RPMI7951 (cell line): ENCODE data around the gene MATK. TPM values are rescaled to one million over a fixed set of nuclear protein-coding genes. Genes with fewer than 3 reads are reported as not detected.

Experiments
- DNase-seq: peaks from one replicate; pipeline ENCODE4 v3.0.0-alpha.2; 2012; ENCODE audit warnings: low read depth
- total RNA-seq: library from RNA; depleted of rRNA; stranded (reverse); fragments of >200 nt; shearing (Covaris generic); gene quantifications from 2 replicates; pipeline ENCODE4 v1.2.3, GENCODE V29; 2014; rRNA removed

Gene MATK
- total RNA-seq, 1 experiment from 2014 or later = not detected

DNA sequence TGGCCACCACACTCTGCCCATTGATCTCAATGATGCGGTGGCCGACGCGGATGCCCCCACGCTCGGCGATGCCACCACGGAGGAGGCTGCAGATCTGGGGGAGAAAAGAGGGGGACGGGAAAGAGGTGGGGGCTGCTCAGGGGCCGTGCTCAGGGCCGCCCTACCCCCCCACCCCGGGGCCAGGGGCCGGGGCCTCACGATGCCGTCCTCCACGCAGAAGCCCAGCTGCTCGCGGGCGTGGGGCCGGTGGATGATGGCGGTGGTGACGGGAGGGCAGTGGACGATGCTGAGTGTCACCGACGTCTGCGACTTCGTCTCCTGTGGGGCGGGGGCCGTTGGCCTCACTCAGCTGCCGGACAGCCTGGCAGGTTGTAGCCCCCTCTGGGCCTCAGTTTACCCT, 34.9 kb downstream of the MATK start:
- no peak for DNase-seq

DNA sequence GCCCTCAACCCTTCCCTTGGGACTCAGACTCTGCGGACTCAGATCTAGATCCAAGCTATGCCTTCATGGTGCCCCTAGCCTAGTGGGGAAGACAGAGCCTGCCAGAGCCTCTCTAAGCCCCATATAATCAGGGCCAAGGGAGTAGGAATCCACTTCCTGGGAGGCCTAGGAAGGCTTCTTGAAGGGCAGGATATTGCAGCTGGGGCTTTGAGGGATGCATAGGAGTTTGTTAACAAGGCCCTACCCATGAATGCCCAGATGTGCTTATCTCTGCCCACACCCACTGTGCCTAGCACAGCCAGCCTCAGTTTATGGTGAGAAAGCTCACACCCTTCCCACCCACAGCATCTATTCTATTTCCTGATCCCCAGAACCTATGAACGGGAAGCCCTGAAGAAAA, 36.0 kb downstream of the MATK start:
- DNase-seq = no peak

DNA sequence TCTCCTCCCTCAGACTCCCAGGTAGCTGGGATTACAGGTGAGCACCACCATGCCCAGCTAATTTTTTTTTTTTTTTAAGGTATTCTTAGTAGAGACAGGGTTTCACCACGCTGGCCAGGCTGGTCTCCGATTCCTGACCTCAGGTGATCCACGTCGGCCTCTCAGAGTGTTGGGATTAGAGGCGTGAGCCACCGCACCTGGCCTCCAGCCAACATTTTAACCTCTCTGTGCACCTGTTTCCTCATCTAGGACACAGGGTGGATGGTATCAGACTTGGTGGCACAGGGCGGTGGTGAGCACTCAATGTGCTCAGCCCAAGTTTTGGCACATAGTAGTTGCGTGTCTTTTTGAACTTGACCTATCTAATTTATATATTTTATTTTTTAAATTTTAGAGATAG, 37.2 kb downstream of the MATK start:
- DNase-seq = no peak

DNA sequence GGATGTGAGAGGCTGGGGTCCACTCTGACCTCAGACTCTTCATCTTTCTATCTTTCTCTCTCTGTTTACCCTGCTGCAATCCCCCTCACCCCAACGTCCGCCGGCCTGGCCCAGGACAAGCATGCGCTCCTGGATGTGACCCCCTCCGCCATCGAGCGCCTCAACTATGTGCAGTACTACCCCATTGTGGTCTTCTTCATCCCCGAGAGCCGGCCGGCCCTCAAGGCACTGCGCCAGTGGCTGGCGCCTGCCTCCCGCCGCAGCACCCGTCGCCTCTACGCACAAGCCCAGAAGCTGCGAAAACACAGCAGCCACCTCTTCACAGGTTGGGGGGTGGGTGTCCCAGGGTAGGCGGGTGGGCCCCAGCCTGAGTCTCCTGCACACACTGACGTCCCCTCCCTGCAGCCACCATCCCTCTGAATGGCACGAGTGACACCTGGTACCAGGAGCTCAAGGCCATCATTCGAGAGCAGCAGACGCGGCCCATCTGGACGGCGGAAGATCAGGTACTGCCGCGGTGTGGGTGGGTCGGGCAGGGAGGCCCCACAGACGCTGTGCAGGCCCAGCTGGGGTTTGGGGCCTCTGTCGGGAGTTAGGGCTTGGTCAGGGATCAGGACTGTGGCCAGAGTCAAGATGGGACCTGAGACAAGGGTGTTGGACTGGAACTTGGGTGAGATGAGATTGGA, 39.7 kb downstream of the MATK start:
- DNase-seq = no peak

DNA sequence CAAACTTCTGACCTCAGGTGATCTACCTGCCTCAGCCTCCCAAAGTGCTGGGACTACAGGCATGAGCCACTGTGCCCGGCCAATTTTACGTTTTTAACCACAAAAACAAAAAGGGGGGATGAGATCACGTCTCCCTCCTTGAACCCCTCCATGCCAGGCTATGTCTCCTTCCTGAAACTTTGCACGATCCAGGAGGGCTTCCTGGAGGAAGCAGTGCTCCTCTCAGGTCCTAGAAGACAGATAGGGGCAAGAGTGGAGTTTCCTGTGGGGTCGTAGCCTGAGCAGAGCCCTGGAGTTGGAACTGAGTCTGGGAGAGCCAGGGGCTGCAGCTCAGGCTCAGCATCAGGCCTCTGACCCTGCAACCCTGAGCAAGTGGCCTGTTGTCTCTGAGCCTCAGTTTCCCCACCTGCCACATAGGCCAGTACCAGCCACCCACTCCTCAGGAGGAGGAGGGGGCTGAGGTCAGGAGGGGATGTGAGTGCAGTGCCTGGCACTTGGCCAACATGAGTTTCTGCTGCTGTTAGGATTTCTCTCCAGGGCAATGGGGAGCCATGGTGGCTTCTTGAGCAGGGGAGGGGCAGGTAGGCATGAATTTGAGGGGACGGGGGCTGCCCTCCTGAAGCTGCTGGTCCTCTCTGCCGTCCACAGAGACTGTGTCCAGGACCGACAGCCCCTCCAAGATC, 40.7 kb downstream of the MATK start:
- DNase-seq = no peak

DNA sequence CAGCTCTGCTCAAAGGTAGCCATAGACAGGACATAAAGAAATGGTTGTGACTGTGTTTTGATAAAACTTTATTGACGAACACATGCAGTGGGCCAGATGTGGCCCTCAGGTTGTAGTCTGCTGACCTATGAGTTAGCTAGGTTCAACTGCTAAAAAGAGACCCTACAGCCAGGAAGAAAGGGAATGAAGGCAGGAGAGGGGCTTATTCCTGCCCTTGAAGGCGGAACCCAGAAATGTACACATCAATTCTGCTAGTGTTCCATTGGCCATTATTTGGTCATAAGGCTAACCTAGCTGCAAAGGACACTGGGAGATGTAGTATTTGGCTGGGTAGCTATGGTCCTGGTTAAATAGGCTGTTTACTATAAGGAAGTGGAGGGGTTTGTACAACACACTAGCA, 42.7 kb downstream of the MATK start:
- peak; percentile 19 for DNase-seq

DNA sequence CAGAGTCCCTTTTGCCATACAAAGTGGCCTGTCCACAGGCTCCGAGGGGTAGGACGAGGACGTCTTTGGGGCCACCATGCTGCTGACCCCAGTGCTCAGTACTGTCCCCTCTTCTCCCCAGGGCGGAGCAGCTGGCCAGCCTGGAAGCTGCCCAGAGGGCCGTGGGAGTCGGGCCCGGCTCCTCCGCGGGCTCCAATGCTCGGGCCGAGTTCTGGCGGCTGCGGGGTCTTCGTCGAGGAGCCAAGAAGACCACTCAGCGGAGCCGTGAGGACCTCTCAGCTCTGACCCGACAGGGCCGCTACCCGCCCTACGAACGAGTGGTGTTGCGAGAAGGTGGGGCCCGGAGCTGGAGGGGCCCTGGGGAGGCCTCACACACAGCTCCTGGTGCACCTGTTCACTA, 45.8 kb downstream of the MATK start:
- no peak for DNase-seq

DNA sequence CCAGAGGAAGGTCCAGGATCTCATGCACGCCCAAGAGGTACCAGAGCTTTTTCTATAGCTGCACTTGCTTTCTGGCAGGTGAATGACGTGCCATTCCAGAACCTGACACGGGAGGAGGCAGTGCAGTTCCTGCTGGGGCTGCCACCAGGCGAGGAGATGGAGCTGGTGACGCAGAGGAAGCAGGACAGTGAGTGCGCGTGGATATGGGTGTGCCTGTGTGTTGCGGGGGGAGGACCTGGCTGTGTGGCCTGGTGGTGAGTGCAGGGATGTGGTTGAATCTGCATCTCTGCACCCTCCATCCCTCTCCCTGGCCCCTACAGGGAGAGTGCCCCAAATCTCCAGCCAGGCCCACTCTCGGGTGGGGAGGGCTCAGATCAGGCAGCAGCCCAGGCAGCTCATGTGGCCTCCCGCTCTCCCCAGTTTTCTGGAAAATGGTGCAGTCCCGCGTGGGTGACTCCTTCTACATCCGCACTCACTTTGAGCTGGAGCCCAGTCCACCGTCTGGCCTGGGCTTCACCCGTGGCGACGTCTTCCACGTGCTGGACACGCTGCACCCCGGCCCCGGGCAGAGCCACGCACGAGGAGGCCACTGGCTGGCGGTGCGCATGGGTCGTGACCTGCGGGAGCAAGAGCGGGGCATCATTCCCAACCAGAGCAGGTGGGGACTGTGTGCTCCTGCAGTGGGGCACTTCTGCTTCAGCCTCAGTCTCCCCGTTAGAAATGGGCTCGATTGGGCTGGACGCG, 47.5 kb downstream of the MATK start:
- no peak for DNase-seq

DNA sequence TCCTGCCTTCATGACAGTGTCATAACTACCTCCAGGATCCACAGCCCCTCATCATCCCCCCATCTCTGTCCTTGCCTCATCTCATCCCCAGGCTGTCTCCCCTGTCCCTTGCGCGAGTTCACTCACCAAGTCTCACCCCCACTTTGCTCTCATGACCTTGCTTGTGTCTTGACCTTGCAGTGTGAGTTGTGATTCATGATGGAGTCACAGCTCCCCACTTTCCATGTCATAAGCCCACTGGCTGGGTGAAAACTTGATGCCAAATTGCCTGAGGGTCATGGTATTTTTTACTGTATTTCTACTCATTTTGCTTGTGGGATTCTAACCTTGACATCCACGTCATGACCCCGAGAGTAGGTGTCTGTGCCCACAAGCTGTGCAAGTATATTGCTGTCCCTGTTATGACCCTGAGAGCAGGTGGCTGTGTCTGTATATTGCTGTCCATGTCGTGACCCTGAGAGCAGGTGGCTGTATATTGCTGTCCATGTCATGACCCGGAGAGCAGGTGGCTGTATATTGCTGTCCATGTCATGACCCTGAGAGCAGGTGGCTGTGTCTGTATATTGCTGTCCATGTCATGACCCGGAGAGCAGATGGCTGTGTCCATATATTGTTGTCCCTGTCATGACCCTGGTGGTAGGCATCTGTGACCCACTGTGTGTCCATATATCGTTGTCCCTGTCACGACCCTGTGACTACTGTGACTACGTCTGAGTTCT, 48.5 kb downstream of the MATK start:
- DNase-seq = no peak

DNA sequence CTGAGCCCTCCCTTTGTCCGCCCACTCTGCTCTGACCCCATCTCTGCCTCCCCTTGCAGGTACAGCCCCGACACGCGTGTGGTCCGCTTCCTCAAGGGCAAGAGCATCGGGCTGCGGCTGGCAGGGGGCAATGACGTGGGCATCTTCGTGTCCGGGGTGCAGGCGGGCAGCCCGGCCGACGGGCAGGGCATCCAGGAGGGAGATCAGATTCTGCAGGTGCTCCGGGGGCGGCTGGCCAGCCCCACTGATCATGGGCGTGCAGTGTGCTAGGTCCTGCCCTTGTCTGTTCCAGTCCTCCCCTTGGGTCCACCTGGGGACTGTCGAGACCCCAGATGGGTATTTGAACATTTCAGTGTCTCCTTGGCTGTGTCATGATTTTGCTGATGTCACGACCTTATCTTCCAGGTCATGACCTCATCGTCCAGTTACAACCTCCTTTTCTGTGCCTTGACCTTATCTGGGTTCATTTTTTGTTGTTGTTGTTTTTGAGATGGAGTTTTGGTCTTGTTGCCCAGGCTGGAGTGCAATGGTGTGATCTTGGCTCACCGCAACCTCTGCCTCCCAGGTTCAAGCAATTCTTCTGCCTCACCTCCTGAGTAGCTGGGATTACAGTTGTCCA, 50.0 kb downstream of the MATK start:
- DNase-seq = no peak

DNA sequence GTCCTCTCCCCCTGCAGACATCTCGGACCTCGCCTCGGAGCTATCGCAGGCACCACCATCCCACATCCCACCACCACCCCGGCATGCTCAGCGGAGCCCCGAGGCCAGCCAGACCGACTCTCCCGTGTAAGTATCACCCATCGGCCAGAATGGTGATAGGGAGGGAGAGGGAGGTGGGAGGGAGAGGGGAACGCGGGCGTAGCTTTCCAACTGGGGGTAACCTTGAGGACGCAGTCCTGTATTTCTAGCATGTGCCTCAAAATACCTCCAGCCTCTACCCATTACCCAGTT, 51.9 kb downstream of the MATK start:
- DNase-seq = no peak

DNA sequence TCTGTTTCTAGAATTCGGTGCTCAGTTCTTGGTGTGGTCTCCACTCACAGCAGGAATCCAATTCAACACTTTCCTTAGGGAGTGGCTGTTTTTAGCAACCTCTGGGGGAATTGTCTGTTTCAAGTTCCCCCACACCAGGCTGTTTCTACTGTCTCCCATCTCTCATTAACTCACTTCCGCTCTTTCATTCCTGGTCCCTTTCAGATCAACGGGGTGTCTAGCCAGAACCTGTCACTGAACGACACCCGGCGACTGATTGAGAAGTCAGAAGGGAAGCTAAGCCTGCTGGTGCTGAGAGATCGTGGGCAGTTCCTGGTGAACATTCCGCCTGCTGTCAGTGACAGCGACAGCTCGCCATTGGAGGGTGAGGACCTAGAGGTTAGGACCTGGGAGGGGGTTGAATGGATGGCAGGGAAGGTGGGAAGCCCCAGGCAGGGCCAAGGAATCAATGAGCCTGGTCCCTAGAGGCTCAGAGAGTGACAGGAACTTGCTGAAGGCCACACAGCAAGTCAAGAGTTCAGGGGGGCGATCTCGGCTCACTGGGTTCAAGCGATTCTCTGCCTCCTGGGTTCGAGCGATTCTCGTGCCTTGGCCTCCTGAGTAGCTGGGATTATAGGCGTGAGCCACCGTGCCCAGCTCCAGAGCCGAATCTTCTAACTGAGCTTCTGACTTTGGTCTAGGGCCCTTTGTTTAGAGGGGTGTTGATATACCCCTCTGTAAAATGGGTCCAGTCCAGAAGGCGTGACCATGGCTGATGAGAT, 52.5 kb downstream of the MATK start:
- no peak for DNase-seq

DNA sequence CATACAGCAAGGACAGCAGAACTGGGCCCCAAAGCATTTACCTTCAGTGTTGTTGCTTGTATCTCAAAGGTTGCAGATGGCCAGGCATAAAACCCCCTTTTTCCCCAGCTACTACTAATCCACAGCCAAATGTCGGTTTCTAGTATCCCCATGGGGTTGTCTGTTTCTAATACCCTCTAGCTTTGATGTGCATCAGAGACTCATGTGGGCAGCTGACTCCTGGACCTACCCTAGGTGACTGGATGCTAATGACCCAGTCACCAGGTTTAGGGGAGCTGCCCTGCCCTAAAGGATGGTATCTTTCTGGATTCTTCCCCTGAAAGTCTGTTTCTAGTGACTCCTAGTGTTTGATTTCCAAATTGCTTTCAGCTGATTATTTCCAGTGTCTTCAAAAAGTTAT, 54.1 kb downstream of the MATK start:
- DNase-seq = no peak

DNA sequence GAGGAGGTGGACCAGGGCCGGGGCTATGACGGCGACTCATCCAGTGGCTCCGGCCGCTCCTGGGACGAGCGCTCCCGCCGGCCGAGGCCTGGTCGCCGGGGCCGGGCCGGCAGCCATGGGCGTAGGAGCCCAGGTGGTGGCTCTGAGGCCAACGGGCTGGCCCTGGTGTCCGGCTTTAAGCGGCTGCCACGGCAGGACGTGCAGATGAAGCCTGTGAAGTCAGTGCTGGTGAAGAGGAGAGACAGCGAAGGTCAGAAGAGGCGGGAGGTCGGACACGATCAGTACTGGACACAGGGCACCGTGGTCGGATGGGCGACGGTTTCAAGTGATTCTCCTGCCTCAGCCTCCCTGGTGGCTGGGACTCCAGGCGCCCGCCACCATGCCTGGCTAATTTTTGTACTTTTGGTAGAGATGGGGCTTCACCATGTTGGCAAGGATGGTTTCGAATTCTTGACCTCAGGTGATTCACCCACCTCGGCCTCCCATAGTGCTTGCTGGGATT, 55.7 kb downstream of the MATK start:
- no peak for DNase-seq

Other genes starting within 250 kb of the MATK start
- not detected in 2 replicates for gene TEKTIP1, start 247.2 kb downstream of the MATK start, total RNA-seq
- 205 and 240 TPM in 2 replicates for gene MFSD12, start 228.8 kb downstream of the MATK start, total RNA-seq
- gene HMG20B, start 213.4 kb downstream of the MATK start, total RNA-seq = 135 and 192 TPM in 2 replicates
- 0.49 and 0.96 TPM in 2 replicates for gene GIPC3, start 200.9 kb downstream of the MATK start, total RNA-seq
- gene TBXA2R, start 179.5 kb downstream of the MATK start, total RNA-seq = 4.3 and 4.4 TPM in 2 replicates
- 16.5 and 21.6 TPM in 2 replicates for gene CACTIN, start 159.6 kb downstream of the MATK start, total RNA-seq
- gene PIP5K1C, start 85.9 kb downstream of the MATK start, total RNA-seq = 13.1 and 13.9 TPM in 2 replicates
- gene TJP3, start 78.0 kb downstream of the MATK start, total RNA-seq = not detected in 2 replicates
- 5.8 and 15.0 TPM in 2 replicates for gene APBA3, start 24.7 kb downstream of the MATK start, total RNA-seq
- 90.7 and 103 TPM in 2 replicates for gene MRPL54, start 23.7 kb downstream of the MATK start, total RNA-seq
- gene RAX2, start 14.2 kb downstream of the MATK start, total RNA-seq = not detected in 2 replicates
- gene ZFR2, start 82.7 kb upstream of the MATK start, total RNA-seq = not detected in 2 replicates
- gene ATCAY, start 94.3 kb upstream of the MATK start, total RNA-seq = not detected in 2 replicates
- not detected in 2 replicates for gene NMRK2, start 146.7 kb upstream of the MATK start, total RNA-seq
- 54.1 and 74.7 TPM in 2 replicates for gene DAPK3, start 184.7 kb upstream of the MATK start, total RNA-seq
- gene EEF2, start 199.1 kb upstream of the MATK start, total RNA-seq = 579 and 603 TPM in 2 replicates
- 12.5 and 15.9 TPM in 2 replicates for gene PIAS4, start 221.4 kb upstream of the MATK start, total RNA-seq